CD4-positive, alpha-beta T cell treated with Interleukin-6 for 4 hours (primary cell): Measurements from ENCODE around the gene C3orf22.
"Not testable (repeated sequence)": the region's sequence is repeated elsewhere in the genome, so short reads cannot be mapped to it uniquely, and the experiment has no call there.

Source experiments
- DNase-seq: peaks from one replicate; pipeline ENCODE4 v3.0.0-alpha.2; 2020; ENCODE audit warnings: mixed read lengths

C3orf22 gene

DNA sequence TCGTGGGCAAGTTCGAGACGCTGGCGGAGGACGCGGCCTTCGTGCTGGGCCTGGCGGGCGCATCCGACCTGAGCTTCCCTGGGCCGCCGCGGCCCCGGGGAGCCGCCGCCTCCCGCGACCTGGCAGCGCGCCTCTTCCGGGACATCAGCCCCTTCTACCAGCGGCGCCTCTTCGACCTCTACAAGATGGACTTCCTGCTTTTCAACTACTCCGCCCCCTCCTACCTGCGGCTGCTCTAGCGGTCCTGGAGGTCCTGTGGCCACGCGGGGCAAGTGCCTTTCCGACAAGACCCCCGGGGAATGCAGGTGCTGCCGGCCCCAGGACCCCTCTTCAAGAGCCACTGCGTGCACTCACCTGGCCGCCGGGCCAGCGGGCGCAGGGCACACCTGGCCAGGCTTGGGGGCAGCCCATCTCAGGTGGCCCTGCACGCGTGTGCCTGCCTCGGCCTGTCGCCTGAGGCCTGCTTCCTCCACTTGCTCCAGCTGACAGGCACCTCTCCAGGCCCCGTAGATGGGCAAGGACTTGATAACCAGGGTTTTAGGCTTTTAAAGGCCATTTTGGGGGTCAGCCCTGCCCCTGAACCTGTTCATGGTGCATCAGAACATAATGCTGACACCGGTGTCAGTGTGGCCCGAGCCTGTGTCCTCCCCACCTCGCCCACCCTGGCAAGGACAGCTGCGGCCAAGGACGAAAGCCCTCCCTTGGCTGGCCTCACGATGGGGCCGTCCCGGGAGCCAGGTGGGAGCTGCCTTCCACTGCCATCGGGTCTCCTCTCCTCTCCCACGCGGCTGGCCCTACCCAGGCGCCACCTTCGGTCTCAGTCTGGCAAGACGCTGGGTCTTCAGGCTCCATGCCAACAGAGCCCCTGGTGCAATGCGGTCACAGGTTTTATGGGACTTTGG, 16.1 kb downstream of the C3orf22 start:
- DNase-seq = no peak

DNA sequence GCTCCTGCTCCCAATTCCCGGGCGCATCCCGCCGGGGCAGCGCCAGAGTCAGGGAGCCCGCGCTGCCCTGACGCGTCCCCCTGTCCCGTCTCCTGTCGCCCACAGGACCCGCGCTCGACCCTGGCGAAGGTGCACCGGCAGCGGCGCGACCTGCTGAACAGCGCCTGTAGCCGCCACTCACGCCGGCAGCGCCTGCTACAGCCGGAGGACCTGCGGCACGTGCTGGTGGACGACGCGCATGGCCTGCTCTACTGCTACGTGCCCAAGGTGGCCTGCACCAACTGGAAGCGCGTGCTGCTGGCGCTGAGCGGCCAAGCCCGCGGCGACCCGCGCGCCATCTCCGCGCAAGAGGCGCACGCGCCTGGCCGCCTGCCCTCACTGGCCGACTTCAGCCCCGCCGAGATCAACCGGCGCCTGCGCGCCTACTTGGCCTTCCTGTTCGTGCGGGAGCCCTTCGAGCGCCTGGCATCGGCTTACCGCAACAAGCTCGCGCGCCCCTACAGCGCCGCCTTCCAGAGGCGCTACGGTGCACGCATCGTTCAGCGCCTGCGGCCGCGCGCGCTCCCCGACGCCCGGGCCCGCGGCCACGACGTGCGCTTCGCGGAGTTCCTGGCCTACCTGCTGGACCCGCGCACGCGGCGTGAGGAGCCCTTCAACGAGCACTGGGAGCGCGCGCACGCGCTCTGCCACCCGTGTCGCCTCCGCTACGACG, 16.9 kb downstream of the C3orf22 start:
- DNase-seq = no peak

DNA sequence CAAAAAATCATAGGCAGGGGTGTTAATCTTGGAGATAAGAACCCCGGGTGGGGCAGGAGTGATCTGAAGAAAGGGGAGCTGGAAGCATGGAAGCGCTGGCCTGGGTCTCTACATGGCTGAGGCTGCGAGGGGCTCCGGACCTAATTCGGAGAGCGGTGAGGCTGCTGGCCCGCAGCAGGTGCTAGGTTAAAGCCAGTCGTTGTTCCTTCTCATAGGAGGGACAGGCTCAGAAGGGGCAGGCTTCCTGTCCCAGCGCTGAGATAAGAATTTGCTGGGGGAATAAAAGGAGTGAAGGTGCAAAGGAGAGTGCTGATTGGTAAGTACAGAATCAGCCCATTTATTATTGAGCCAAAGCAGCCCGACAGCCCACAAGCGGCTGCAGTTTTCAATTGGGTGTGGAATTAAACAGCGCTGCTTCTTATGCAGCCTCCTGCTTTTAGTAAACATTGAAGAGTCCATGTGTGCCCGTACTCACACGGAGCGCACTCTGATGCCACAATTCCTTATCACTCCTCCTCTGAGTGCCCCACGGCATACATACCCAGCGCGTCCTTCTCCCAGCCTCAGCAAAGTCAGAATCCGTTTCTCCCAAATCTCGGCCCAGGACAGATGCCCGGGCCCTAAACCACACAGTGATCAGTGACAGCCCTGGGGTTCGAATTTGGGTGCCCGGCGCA, 17.6 kb downstream of the C3orf22 start:
- no peak for DNase-seq

- DNase-seq = no peak
These were observed 18.3 kb downstream of the C3orf22 start for GRCh38 chr3:126540342-126540849.

DNA sequence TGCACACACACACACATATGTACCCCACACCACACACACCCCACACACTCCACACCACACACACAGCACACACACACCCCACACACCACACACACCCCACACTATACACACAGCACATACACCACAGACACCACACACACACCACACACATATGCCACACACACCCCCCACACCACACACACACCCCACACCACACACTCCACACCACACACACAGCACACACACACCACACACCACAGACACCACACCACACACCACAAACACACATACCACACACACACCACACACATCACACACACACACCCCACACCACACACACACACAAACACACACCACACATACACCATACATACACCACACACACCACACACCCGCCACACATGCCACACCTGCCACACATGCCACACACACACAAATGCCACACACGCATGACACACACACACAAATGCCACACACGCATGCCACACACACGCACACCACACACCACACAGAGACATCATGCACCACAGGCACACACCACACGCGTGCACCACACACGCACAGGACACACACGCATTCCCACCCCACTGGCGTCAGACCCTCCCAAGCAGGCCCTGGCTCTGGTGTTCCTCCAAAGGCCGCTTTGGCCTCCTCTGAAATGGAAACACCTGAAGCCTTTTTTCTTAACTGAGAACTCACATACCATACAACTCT, 19.0 kb downstream of the C3orf22 start:
- DNase-seq = no peak

DNA sequence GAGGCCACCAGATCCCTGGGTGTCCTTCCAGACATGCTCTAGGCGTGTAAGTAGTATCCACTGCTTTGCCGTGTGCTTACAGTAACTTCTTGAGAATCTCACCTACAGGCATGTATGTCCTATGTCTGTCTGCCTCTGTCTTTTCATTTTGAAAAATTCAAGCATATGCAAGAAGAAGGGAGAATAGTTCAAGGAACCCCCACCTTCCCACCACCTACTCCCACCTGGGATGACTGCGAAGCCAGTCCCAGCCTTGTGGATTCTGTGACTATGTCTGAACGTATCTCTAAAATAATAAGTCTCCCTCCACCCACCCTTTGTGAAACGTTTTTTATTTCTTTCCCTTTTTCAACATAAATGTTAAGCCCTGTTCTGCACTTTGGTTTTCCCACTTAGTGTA, 19.8 kb downstream of the C3orf22 start:
- DNase-seq = no peak

- no peak for DNase-seq
These were observed 20.4 kb downstream of the C3orf22 start for GRCh38 chr3:126538316-126538715.

GRCh38 chr3:126537730-126538281, 20.9 kb downstream of the C3orf22 start:
- no peak for DNase-seq

GRCh38 chr3:126537116-126537729, 21.5 kb downstream of the C3orf22 start:
- no peak for DNase-seq

GRCh38 chr3:126536126-126536525, 22.6 kb downstream of the C3orf22 start:
- DNase-seq = no peak

- DNase-seq = no peak
These were observed 23.1 kb downstream of the C3orf22 start for GRCh38 chr3:126535636-126536035.

DNA sequence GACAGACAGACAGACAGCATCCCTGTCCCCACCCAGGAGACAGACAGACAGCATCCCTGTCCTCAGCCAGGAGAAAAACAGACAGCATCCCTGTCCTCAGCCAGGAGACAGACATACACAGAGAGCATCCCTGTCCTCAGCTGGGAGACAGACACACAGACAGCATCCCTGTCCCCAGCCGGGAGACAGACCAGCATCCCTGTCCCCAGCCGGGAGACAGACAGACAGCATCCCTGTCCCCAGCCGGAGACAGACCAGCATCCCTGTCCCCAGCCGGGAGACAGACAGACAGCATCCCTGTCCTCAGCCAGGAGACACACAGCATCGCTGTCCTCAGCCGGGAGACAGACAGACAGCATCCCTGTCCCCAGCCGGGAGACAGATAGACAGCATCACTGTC, 24.0 kb downstream of the C3orf22 start:
- not testable (repeated sequence) for DNase-seq

DNA sequence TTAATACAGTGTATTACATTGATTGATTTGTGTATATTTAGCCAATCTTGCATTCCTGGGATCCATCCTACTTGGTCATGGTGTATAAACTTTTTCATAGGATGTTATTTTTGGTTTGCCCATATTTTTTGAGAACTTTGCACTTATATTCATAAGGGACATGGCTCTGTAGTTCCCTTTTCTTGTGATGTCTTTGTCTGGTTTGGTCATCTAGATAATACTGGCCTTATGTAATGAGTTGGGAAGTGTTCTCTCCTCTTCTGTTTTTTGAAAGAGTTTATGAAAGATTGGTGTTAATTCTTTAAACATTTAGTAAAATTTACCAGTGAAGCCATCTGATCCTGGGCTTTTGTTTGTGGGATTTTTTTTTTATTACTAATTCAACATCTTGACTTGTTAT, 25.2 kb downstream of the C3orf22 start:
- no peak for DNase-seq

DNA sequence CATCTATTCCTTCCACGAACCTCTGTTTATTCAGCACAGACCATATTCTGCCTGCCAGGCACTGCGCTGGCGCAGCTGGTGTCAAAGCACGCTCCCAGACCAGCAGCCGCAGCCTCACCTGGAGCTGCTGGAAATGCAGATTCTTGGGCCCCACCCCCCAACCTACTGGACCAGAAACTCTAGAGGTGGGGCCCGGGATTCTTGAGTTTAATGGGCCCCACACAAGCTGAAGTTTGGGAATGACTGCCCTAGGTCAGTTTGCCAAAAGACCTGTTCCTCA, 27.7 kb downstream of the C3orf22 start:
- no peak for DNase-seq

DNA sequence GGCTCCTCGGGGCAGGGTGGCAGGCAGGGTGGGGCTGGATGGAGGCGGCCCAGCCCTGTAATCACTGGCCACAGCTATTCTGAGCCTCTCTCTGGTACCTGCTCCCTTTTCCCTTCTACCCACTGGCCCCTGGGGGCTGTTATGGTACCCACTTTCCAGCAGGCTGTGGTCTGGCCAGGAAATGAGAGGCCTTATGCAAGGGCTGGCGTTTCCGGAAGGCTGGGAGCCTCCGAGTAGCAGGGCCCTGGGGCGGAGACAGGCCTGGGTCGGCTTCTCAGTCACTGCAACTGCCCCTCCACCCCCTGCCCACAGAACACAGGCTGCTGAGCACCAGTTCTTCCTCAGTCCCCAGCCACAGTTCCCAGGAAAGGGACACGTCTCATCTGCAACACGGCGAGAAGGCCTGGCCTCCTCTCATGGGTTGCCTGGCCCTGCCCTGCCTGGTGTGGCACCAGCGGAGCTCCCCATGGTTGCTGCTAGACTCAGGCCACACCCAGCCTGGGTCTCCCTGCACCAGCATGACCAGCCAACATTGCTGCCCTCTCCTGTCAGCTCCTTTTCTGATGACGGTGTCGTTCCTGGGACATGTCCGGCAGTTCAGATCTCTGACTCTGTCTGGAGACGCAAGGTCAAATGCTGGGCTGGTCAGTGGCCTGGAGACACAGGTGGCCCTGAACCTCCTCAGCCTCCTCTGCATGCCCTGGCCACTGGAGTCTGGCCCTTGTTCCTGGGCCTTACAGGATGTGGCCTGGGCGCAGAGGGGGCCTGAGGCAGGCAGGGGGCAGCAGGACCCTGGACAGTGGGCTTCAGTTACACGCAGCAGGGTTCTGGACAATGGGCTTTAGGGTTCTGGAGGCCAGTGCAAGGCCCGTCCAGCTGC, 28.3 kb downstream of the C3orf22 start:
- no peak for DNase-seq

DNA sequence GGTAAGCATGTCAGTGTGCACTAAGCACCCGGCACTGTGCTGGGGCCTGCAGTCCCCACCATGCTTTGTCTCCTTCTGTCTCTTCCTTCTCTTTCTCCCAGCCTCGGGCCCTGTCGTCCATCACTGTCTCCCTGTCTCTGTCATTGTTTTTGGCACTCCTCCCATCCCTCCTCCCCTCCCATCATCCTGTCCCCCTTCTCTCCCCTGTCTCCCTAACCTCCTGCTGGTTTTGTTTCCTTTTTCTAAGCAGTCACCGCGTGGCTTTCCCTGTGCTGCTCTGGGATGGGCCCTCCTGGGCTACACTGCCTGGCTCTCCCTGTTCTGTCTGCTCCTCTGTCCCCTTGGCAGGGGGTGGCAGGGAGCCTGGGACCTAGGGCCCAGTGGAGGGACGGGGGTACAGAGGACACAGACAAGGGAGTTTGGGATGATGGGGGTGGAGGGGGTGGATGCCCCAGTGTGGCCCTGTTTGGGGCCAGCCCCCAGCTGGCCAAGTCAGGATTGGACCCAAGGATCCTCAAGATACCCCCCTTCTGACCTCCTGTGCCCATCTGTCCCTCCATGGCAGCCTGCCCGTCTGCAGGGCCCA, 29.1 kb downstream of the C3orf22 start:
- no peak for DNase-seq

- DNase-seq = no peak
These were observed 29.8 kb downstream of the C3orf22 start for GRCh38 chr3:126528800-126529541.

DNA sequence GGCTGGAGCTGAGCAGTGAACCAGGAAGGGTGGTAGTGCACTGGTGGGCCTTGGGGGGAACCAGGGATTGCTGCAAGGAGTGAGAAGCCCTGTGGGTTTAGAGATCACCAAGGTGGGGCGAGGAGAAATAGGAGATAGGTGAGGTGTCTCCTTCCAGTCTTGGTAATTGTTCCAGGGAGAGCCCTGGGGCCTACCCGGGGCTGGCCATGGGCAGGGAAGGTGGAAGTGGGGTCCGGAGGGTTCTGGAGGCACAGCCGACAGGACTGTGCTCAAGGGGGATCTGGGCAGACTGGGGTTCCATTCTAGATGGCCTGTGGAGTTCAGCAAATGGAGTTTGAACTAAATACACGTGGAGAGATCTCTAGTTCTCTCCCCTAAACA, 30.3 kb downstream of the C3orf22 start:
- no peak for DNase-seq

GRCh38 chr3:126527455-126528211, 31.1 kb downstream of the C3orf22 start:
- DNase-seq = no peak
